MCF 10A (cell line): Measurements from ENCODE around the gene PCSK5. TPM values are rescaled to one million over a fixed set of nuclear protein-coding genes. Genes with fewer than 3 reads are reported as not detected.
A peak's percentile ranks its signal among the peaks of the same experiment; 100 is the strongest.

Source experiments
- BruUV-seq: library from RNA; stranded (reverse); fragments of 400-500 nt; replicated peaks from 2 replicates; lab custom pipeline; 2021; lab: Mats Ljungman, UMichigan
- CTCF ChIA-PET: fragments of 300-600 bp; sonication (Branson Sonifier 250); formaldehyde crosslinking; extraction: SDS; loops from one replicate; lab custom pipeline; 2021; ENCODE audit warnings: antibody characterized with exemption, inconsistent platforms; lab: Yijun Ruan, JAX
- POLR2A ChIA-PET: fragments of 300-600, 350-650 bp; sonication (Branson Sonifier 250); formaldehyde crosslinking; extraction: SDS; loops from one replicate; lab custom pipeline; 2020; ENCODE audit warnings: antibody characterized with exemption, inconsistent platforms; lab: Yijun Ruan, JAX
- DNase-seq: peaks from one replicate; pipeline ENCODE4 v3.0.0-alpha.2; 2018; ENCODE audit not compliant: unreplicated experiment
- H3K27ac Mint-ChIP-seq: one replicate; pipeline ENCODE4 v1.8.0; 2022; ENCODE audit warnings: mild to moderate bottlenecking, low read depth, mixed read lengths; ENCODE audit not compliant: unreplicated experiment
- H3K27me3 Mint-ChIP-seq: one replicate; pipeline ENCODE4 v1.8.0; 2022; ENCODE audit warnings: mixed read lengths; ENCODE audit not compliant: insufficient read depth, unreplicated experiment
- H3K36me3 Mint-ChIP-seq: one replicate; pipeline ENCODE4 v1.8.0; 2022; ENCODE audit warnings: mild to moderate bottlenecking, moderate library complexity, mixed read lengths; ENCODE audit not compliant: insufficient read depth, unreplicated experiment
- H3K4me1 Mint-ChIP-seq: one replicate; pipeline ENCODE4 v1.8.0; 2022; ENCODE audit warnings: mixed read lengths; ENCODE audit not compliant: insufficient read depth, unreplicated experiment
- H3K4me3 Mint-ChIP-seq: one replicate; pipeline ENCODE4 v1.8.0; 2022; ENCODE audit warnings: mild to moderate bottlenecking, moderate library complexity, mixed read lengths; ENCODE audit not compliant: unreplicated experiment
- H3K9me3 Mint-ChIP-seq: one replicate; pipeline ENCODE4 v1.8.0; 2022; ENCODE audit warnings: mixed read lengths; ENCODE audit not compliant: unreplicated experiment
- CTCF ChIP-seq: fragments of 200-600 bp; IDR thresholded peaks from one replicate; pipeline ENCODE4 v1.8.0; 2022; ENCODE audit warnings: antibody characterized with exemption, mild to moderate bottlenecking; ENCODE audit not compliant: unreplicated experiment
- intact Hi-C: fragments of 100-400 bp; cut with micrococcal nuclease; formaldehyde crosslinking; loops from 2 replicates; pipeline ENCODE4 v1.14.1; 2022
- total RNA-seq: library from RNA; stranded (reverse); gene quantifications from 2 replicates; pipeline ENCODE4 v1.2.3, GENCODE V29; 2022

PCSK5 gene
- total RNA-seq, 1 experiment from 2014 or later, result not detected

GRCh38 chr9:75850459-75851200 is 39.8 kb upstream of the PCSK5 start:
- ChIA-PET POLR2A (no interaction called here), CTCF (interaction anchor here (0.6 to 1.3 kb wide), 2 partner anchors 217 to 585 kb away, joined by 3 to 4 read pairs; no protein-coding TSS in a partner anchor)
- intact Hi-C loops, result no loop called here
- no peaks in the 10 kb centered on the region for H3K4me1 Mint-ChIP-seq
- no peak overlapping the region for H3K27ac Mint-ChIP-seq
- no TSS peak for BruUV-seq
- no peak overlapping the region for H3K4me3 Mint-ChIP-seq
- no peak for TF ChIP-seq CTCF
- H3K36me3 Mint-ChIP-seq, result no peaks in the 10 kb centered on the region
- no peak for DNase-seq
- H3K9me3 Mint-ChIP-seq, result peaks cover 11% of the 10 kb centered on the region
- H3K27me3 Mint-ChIP-seq, result no peaks in the 10 kb centered on the region

- peaks cover 11% of the 10 kb centered on the region for H3K9me3 Mint-ChIP-seq
- TF ChIP-seq CTCF, result no peak
- BruUV-seq, result no TSS peak
- no peak overlapping the region for H3K27ac Mint-ChIP-seq
- no peaks in the 10 kb centered on the region for H3K36me3 Mint-ChIP-seq
- no peak for DNase-seq
- no peaks in the 10 kb centered on the region for H3K4me1 Mint-ChIP-seq
- intact Hi-C loops, result no loop called here
- no peaks in the 10 kb centered on the region for H3K27me3 Mint-ChIP-seq
- CTCF ChIA-PET, result no interaction called here
- H3K4me3 Mint-ChIP-seq, result no peak overlapping the region
- POLR2A ChIA-PET, result no interaction called here
Measured at GRCh38 chr9:75851917-75852316, 38.6 kb upstream of the PCSK5 start.

- no peak for TF ChIP-seq CTCF
- CTCF ChIA-PET, result interaction anchor here (0.6 kb wide), 1 partner anchor 355 kb away, joined by 3 read pairs; no protein-coding TSS in a partner anchor
- peaks cover 11% of the 10 kb centered on the region for H3K9me3 Mint-ChIP-seq
- no peak for DNase-seq
- no TSS peak for BruUV-seq
- no peaks in the 10 kb centered on the region for H3K36me3 Mint-ChIP-seq
- no peak overlapping the region for H3K27ac Mint-ChIP-seq
- no peaks in the 10 kb centered on the region for H3K4me1 Mint-ChIP-seq
- no peak overlapping the region for H3K4me3 Mint-ChIP-seq
- H3K27me3 Mint-ChIP-seq, result no peaks in the 10 kb centered on the region
- POLR2A ChIA-PET, result no interaction called here
- intact Hi-C loops, result no loop called here
Measured at GRCh38 chr9:75852746-75853145, 37.7 kb upstream of the PCSK5 start.

- Mint-ChIP-seq H3K27ac (no peak overlapping the region), H3K4me3 (no peak overlapping the region), H3K4me1 (no peaks in the 10 kb centered on the region), H3K36me3 (no peaks in the 10 kb centered on the region), H3K9me3 (peaks cover 8% of the 10 kb centered on the region), H3K27me3 (no peaks in the 10 kb centered on the region)
- POLR2A ChIA-PET, result interaction anchor here (0.6 kb wide), 1 partner anchor 397 kb away, joined by 3 read pairs; no protein-coding TSS in a partner anchor
- no TSS peak for BruUV-seq
- CTCF ChIA-PET, result interaction anchor here (0.6 to 1.3 kb wide), 9 partner anchors 10 to 1025 kb away, joined by 3 to 6 read pairs (median 3); no protein-coding TSS in a partner anchor
- DNase-seq, result peak; percentile 54
- intact Hi-C loops, result no loop called here
- peak; percentile 17 for TF ChIP-seq CTCF
Measured at GRCh38 chr9:75855509-75855908, 35.0 kb upstream of the PCSK5 start.
